CD14-positive monocyte (primary cell): ENCODE results near the gene NLGN4Y. TPM values are rescaled to one million over a fixed set of nuclear protein-coding genes. Genes with fewer than 3 reads are reported as not detected.

Experiments used
- DNase-seq, 3 donors: peaks; one replicate each; pipeline ENCODE4 v3.0.0-alpha.2; 2011 to 2022
- H2AFZ ChIP-seq: 2 replicates; pipeline ENCODE4 v1.6.0; 2012; ENCODE audit warnings: mild to moderate bottlenecking, low read depth, low read length, inconsistent platforms; ENCODE audit not compliant: insufficient read depth, poor library complexity, severe bottlenecking
- H3K27ac ChIP-seq, 2 donors: 1 replicate in 1 of 2; 2 replicates in 1 of 2; pipeline ENCODE4 v1.5.1; 2012 to 2013; ENCODE audit warnings: low read length in 2 of 2, control low read depth in 1 of 2, inconsistent platforms in 1 of 2, low read depth in 1 of 2, mild to moderate bottlenecking in 1 of 2
- H3K27me3 ChIP-seq, 2 donors: one replicate each; pipeline versions ENCODE4 v1.6.0 to v1.6.1; 2011 to 2013; ENCODE audit warnings: low read length in 2 of 2; ENCODE audit not compliant: control insufficient read depth in 2 of 2, insufficient read depth in 2 of 2
- H3K36me3 ChIP-seq, 2 donors: replicated peaks in 1 of 2; 1 replicate in 1 of 2; 2 replicates in 1 of 2; pipeline versions ENCODE4 v1.5.1 to v1.6.1; 2012 to 2013; ENCODE audit warnings: low read length in 2 of 2, control low read depth in 1 of 2, inconsistent platforms in 1 of 2, mild to moderate bottlenecking in 1 of 2; ENCODE audit not compliant: insufficient read depth in 2 of 2, control insufficient read depth in 1 of 2
- H3K4me1 ChIP-seq, 2 donors: 1 replicate in 1 of 2; 2 replicates in 1 of 2; pipeline versions ENCODE4 v1.5.1 to v1.6.1; 2012 to 2013; ENCODE audit warnings: low read length in 2 of 2, control low read depth in 1 of 2, inconsistent platforms in 1 of 2, mild to moderate bottlenecking in 1 of 2, moderate library complexity in 1 of 2; ENCODE audit not compliant: insufficient read depth in 2 of 2, control insufficient read depth in 1 of 2
- H3K4me2 ChIP-seq: replicated peaks from 2 replicates; pipeline ENCODE3; 2012; ENCODE audit warnings: low read length, moderate library complexity, mild to moderate bottlenecking; ENCODE audit not compliant: poor library complexity, severe bottlenecking; ENCODE audit errors: extremely low read depth
- H3K4me3 ChIP-seq, 3 experiments: fragments of 200-600 bp in 1 of 3; sonication (generic) in 1 of 3; replicated peaks in 1 of 3; 1 replicate in 2 of 3; 2 replicates in 1 of 3; pipeline ENCODE4 v1.5.1; 2011 to 2013; ENCODE audit warnings: low read length in 3 of 3, mild to moderate bottlenecking in 3 of 3, control low read depth in 2 of 3, low read depth in 2 of 3, inconsistent platforms in 1 of 3, moderate library complexity in 1 of 3
- H3K79me2 ChIP-seq: 2 replicates; pipeline ENCODE4 v1.6.0; 2012; ENCODE audit warnings: mild to moderate bottlenecking, control low read depth, inconsistent platforms, low read length, moderate library complexity; ENCODE audit not compliant: insufficient read depth
- H3K9ac ChIP-seq: 2 replicates; pipeline ENCODE4 v1.6.0; 2017; ENCODE audit warnings: low read length, mild to moderate bottlenecking; ENCODE audit not compliant: insufficient read depth, poor library complexity, severe bottlenecking
- H3K9me3 ChIP-seq, 2 donors: replicated peaks in 1 of 2; 1 replicate in 1 of 2; 2 replicates in 1 of 2; pipeline versions ENCODE4 v1.5.1 to v1.6.1; 2012 to 2013; ENCODE audit warnings: low read length in 2 of 2, control low read depth in 1 of 2; ENCODE audit not compliant: control insufficient read depth in 1 of 2, insufficient read depth in 1 of 2
- H4K20me1 ChIP-seq: 2 replicates; pipeline ENCODE4 v1.6.0; 2012; ENCODE audit warnings: mild to moderate bottlenecking, low read length, control low read depth, moderate library complexity; ENCODE audit not compliant: insufficient read depth
- H3K27ac Mint-ChIP-seq, 7 donors: one replicate each; pipeline ENCODE4 v1.8.0; 2020; ENCODE audit warnings: mild to moderate bottlenecking in 7 of 7, mixed read lengths in 7 of 7, moderate library complexity in 6 of 7, inconsistent platforms in 2 of 7
- H3K27me3 Mint-ChIP-seq, 3 donors: one replicate each; pipeline ENCODE4 v1.8.0; 2021 to 2022; ENCODE audit warnings: low read depth in 3 of 3, mild to moderate bottlenecking in 3 of 3, mixed read lengths in 3 of 3, moderate library complexity in 3 of 3, inconsistent platforms in 1 of 3
- H3K36me3 Mint-ChIP-seq, 2 donors: one replicate each; pipeline ENCODE4 v1.8.0; 2020; ENCODE audit warnings: mixed read lengths in 2 of 2, inconsistent platforms in 1 of 2, mild to moderate bottlenecking in 1 of 2
- H3K4me1 Mint-ChIP-seq: one replicate; pipeline ENCODE4 v1.8.0; 2020; ENCODE audit warnings: mild to moderate bottlenecking, mixed read lengths
- H3K4me3 Mint-ChIP-seq, 2 donors: one replicate each; pipeline ENCODE4 v1.8.0; 2020; ENCODE audit warnings: mild to moderate bottlenecking in 2 of 2, mixed read lengths in 2 of 2, moderate library complexity in 1 of 2
- H3K9me3 Mint-ChIP-seq, 7 donors: one replicate each; pipeline ENCODE4 v1.8.0; 2020 to 2022; ENCODE audit warnings: mixed read lengths in 7 of 7, mild to moderate bottlenecking in 6 of 7, moderate library complexity in 6 of 7, inconsistent platforms in 2 of 7
- CTCF ChIP-seq: fragments of 200-600 bp; IDR thresholded peaks from one replicate; pipeline ENCODE4 v1.8.0; 2022; ENCODE audit warnings: antibody characterized with exemption, mild to moderate bottlenecking
- WGBS: methylation state at CpG from one replicate; pipeline ENCODE4 v1.1.5; 2013; ENCODE audit warnings: missing lambda C conversion rate; ENCODE audit not compliant: insufficient coverage; 5-methylcytosine and 5-hydroxymethylcytosine counted together
- intact Hi-C, 2 donors: fragments of 100-400 bp; cut with micrococcal nuclease; formaldehyde crosslinking; loops; one replicate each; pipeline versions ENCODE4 v1.15.0 to v1.15.1; 2023
- polyA plus RNA-seq, 3 donors: library from polyadenylated mRNA; depleted of rRNA in 1 of 3; unstranded in 2 of 3; stranded (reverse) in 1 of 3; fragments of 300-500 nt in 2 of 3; fragments of >200 nt in 1 of 3; fragmentation: Illumina TruSeq in 2 of 3; gene quantifications; 1 replicate in 2 of 3; 2 replicates in 1 of 3; pipeline ENCODE4 v1.2.3, GENCODE V29; 2012 to 2021

NLGN4Y gene
- polyA plus RNA-seq, 3 donors: not detected

GRCh38 chrY:14633718-14634117 lies 109.4 kb downstream of the NLGN4Y start:
- Mint-ChIP-seq H3K27me3 (no peaks in the 10 kb centered on the region), H3K36me3 (no peaks in the 10 kb centered on the region), H3K4me3 (no peak overlapping the region), H3K27ac (no peak overlapping the region), H3K9me3 (peaks cover 0 to under 1% (median 0%) of the 10 kb centered on the region in 7 donors), H3K4me1 (no peaks in the 10 kb centered on the region)
- no peaks in the 10 kb centered on the region for H3K9me3 ChIP-seq
- no peak overlapping the region for H3K27ac ChIP-seq
- H3K4me3 ChIP-seq: no peak overlapping the region
- DNase-seq: no peak
- H4K20me1 ChIP-seq: no peaks in the 10 kb centered on the region
- H2AFZ ChIP-seq: no peak overlapping the region
- no peak overlapping the region for H3K4me2 ChIP-seq
- no peaks in the 10 kb centered on the region for H3K4me1 ChIP-seq
- no peaks in the 10 kb centered on the region for H3K79me2 ChIP-seq
- no peak overlapping the region for H3K9ac ChIP-seq
- H3K27me3 ChIP-seq: no peaks in the 10 kb centered on the region
- intact Hi-C loops: no loop called here
- no peaks in the 10 kb centered on the region for H3K36me3 ChIP-seq
- no CpG with 5 or more reads among the region's 2 CpGs for WGBS
- no peak for TF ChIP-seq CTCF

- no peak overlapping the region for H3K4me2 ChIP-seq
- no peaks in the 10 kb centered on the region for H3K4me1 ChIP-seq
These were observed 110.6 kb downstream of the NLGN4Y start for GRCh38 chrY:14634954-14635353.

More at GRCh38 chrY:14634954-14635353, 110.6 kb downstream of the NLGN4Y start:
- Mint-ChIP-seq H3K36me3 (no peaks in the 10 kb centered on the region), H3K27ac (no peak overlapping the region), H3K4me3 (no peak overlapping the region), H3K27me3 (no peaks in the 10 kb centered on the region), H3K9me3 (peaks cover 0 to 4% (median 0%) of the 10 kb centered on the region in 7 donors), H3K4me1 (no peaks in the 10 kb centered on the region)
- Histone ChIP-seq H3K27ac (no peak overlapping the region), H3K9me3 (no peaks in the 10 kb centered on the region), H4K20me1 (no peaks in the 10 kb centered on the region), H3K27me3 (no peaks in the 10 kb centered on the region), H3K4me3 (no peak overlapping the region), H3K9ac (no peak overlapping the region), H2AFZ (no peak overlapping the region), H3K79me2 (no peaks in the 10 kb centered on the region), H3K36me3 (no peaks in the 10 kb centered on the region)
- DNase-seq: no peak
- intact Hi-C loops: no loop called here
- TF ChIP-seq CTCF: no peak
